Coronary artery (tissue), 2 donors: ENCODE measurements around the gene TFAP2C.

Source experiments
- DNase-seq: peaks from one replicate; pipeline ENCODE4 v3.0.0-alpha.2; 2017; ENCODE audit warnings: low spot score
- H3K27ac ChIP-seq, 2 donors: fragments of 200-600 bp; sonication (generic); one replicate each; pipeline ENCODE4 v1.5.1; 2016 to 2019
- H3K4me3 ChIP-seq: fragments of 200-600 bp; sonication (generic); 2 replicates; pipeline ENCODE4 v1.5.1; 2016; ENCODE audit warnings: mild to moderate bottlenecking, moderate library complexity
- TF ChIP-seq, protein P1 (sequence below): fragments of 200-600 bp; sonication (generic); IDR thresholded peaks from one replicate; pipeline ENCODE4 v1.5.1; 2019; ENCODE audit warnings: antibody characterized with exemption

TFAP2C gene

DNA sequence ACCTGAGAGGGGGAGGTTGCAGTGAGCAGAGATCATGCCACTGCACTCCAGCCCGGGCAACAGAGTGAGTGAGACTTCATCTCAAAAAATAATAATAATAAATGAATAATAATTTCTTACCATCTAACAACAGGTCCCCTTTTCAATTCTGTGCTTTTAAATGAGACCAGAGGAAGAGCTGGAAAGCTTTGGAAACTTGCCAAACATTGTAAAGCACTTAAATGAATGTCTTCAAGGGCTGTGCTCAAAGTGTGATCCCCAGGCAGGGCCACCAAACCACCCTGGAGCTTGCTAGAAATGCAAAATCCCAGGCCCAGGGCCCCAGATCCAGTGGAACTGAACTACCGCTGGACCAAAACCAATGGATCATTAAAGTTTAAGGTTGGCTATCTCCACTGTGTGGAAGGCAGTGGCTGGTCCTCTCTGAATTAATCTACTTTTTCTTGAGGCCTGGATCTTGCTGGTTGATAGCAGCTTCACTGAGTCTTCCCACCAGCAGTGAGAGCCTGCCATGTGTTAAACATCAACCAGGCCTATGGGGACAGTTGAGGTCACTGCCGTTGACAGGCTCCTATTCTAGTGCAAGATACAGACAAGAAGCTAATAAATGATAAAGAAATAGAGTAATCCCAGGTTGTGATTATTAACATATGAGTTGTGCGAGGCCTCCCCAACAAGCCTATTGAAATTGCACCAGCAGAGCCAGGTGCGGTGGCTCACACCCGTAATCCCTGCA lies 23.7 kb upstream of the TFAP2C start:
- H3K27ac ChIP-seq = no peak overlapping the region

GRCh38 chr20:56606174-56606945 lies 22.7 kb upstream of the TFAP2C start:
- no peak for DNase-seq
- Histone ChIP-seq H3K4me3 (no peak overlapping the region), H3K27ac (no peak overlapping the region)
- TF ChIP-seq, protein P1, sequence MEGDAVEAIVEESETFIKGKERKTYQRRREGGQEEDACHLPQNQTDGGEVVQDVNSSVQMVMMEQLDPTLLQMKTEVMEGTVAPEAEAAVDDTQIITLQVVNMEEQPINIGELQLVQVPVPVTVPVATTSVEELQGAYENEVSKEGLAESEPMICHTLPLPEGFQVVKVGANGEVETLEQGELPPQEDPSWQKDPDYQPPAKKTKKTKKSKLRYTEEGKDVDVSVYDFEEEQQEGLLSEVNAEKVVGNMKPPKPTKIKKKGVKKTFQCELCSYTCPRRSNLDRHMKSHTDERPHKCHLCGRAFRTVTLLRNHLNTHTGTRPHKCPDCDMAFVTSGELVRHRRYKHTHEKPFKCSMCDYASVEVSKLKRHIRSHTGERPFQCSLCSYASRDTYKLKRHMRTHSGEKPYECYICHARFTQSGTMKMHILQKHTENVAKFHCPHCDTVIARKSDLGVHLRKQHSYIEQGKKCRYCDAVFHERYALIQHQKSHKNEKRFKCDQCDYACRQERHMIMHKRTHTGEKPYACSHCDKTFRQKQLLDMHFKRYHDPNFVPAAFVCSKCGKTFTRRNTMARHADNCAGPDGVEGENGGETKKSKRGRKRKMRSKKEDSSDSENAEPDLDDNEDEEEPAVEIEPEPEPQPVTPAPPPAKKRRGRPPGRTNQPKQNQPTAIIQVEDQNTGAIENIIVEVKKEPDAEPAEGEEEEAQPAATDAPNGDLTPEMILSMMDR = no peak

More for the DNA sequence above, 23.7 kb upstream of the TFAP2C start:
- no peak overlapping the region for H3K4me3 ChIP-seq
- TF ChIP-seq, protein P1 = no peak
- no peak for DNase-seq

DNA sequence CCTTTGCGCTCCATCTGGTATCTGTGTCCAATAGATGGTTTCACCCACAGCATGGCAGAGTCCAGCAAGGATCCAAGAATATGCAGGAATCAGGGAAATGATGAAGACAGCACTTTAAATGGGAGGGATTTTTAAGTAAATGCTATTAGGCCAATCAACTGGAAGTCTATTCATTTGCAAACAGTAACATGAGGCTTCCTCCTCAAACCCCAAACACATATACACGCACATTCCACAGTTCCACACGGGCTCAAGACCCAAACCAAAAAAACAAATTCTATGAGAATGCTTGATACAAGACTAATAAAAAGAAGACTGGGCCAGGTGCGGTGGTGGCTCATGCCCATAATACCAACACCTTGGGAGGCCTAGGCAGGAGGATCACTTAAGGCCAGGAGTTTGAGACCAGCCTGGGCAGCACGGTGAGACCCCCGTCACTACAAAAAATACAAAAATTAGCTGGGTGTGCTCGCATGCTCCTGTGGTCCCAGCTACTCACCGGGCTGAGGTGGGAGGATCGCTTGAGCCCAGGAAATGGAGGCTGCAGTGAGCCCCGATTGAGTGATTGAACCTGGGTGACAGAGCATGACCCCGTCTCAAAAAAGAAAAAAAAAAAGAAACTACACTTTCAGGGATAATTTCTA lies 21.9 kb upstream of the TFAP2C start:
- TF ChIP-seq, protein P1 = no peak
- no peak overlapping the region for H3K4me3 ChIP-seq
- no peak overlapping the region for H3K27ac ChIP-seq
- no peak for DNase-seq

- H3K27ac ChIP-seq = no peak overlapping the region
- TF ChIP-seq, protein P1 = no peak
- no peak overlapping the region for H3K4me3 ChIP-seq
- no peak for DNase-seq
Measured at GRCh38 chr20:56608376-56608775, 20.7 kb upstream of the TFAP2C start.

GRCh38 chr20:56609321-56609720 lies 19.8 kb upstream of the TFAP2C start:
- TF ChIP-seq, protein P1 = no peak
- no peak overlapping the region for H3K27ac ChIP-seq
- no peak for DNase-seq
- no peak overlapping the region for H3K4me3 ChIP-seq

DNA sequence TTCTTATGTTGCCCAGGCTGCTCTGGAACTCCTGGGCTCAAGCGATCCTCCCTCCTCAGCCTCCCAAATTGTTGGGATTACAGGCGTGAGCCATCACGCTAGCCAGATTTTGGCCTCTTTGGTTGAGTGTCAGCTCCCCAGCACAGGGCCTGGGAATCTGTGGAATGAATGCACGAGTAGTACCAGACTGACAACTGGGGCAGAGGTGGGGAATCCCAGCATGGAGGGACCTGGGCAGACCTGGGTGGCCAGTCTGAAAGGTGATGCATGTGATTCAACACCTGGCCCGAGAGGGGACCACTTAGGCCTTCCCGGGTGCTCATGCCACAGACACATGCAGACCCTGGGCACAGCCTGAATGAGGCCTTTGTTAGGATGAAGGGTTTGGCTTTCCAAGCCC lies 19.0 kb upstream of the TFAP2C start:
- no peak overlapping the region for H3K27ac ChIP-seq
- TF ChIP-seq, protein P1 = no peak

More for the DNA sequence above, 19.0 kb upstream of the TFAP2C start:
- no peak for DNase-seq
- H3K4me3 ChIP-seq = no peak overlapping the region
